Endothelial cell of umbilical vein (primary cell): ENCODE results near the gene TOP3B. TPM values are rescaled to one million over a fixed set of nuclear protein-coding genes. Genes with fewer than 3 reads are reported as not detected.
A peak's percentile ranks its signal among the peaks of the same experiment; 100 is the strongest.

ENCODE experiments used
- BruUV-seq: library from RNA; stranded (reverse); fragments of 400-500 nt; replicated peaks from 2 replicates; lab custom pipeline; 2021; lab: Mats Ljungman, UMichigan
- CTCF ChIA-PET: fragments of 300-600, 350-600 bp; sonication (Branson Sonifier 250); formaldehyde crosslinking; loops from one replicate; lab custom pipeline; 2021; ENCODE audit warnings: antibody characterized with exemption, inconsistent platforms; lab: Charles Lee
- POLR2A ChIA-PET: fragments of 300-600, 350-600 bp; sonication (Branson Sonifier 250); formaldehyde crosslinking; loops from one replicate; lab custom pipeline; 2021; ENCODE audit warnings: antibody characterized with exemption, inconsistent platforms; lab: Charles Lee
- DNase-seq: peaks from one replicate; pipeline ENCODE4 v3.0.0-alpha.2; 2011; ENCODE audit warnings: low read depth, low spot score
- FAIRE-seq: peaks from 2 replicates; lab custom pipeline; 2011; peaks lifted over from hg19 to GRCh38; lab: Jason Lieb, UNC
- H2AFZ ChIP-seq: 2 replicates; pipeline ENCODE4 v1.6.0; 2012; ENCODE audit warnings: low read depth, low read length, control low read depth, inconsistent platforms
- H3K27ac ChIP-seq: 2 replicates; pipeline ENCODE4 v1.5.1; 2011; ENCODE audit warnings: low read depth, mild to moderate bottlenecking, control low read depth, low read length, moderate library complexity; ENCODE audit not compliant: insufficient read depth
- H3K27me3 ChIP-seq, 2 experiments: 2 replicates each; pipeline versions ENCODE4 v1.6.0 to v1.6.1; 2011; ENCODE audit warnings: low read length in 2 of 2, mixed read lengths in 1 of 2; ENCODE audit not compliant: control insufficient read depth in 2 of 2, insufficient read depth in 2 of 2
- H3K36me3 ChIP-seq, 2 experiments: 2 replicates in 1 of 2; 3 replicates in 1 of 2; pipeline ENCODE4 v1.5.1; 2011; ENCODE audit warnings: low read length in 2 of 2, mild to moderate bottlenecking in 1 of 2, moderate library complexity in 1 of 2; ENCODE audit not compliant: control insufficient read depth in 2 of 2, insufficient read depth in 2 of 2; ENCODE audit errors: extremely low read depth in 1 of 2
- H3K4me1 ChIP-seq: 3 replicates; pipeline ENCODE4 v1.5.1; 2011; ENCODE audit warnings: mild to moderate bottlenecking, low read length; ENCODE audit not compliant: control insufficient read depth, insufficient read depth; ENCODE audit errors: extremely low read depth
- H3K4me2 ChIP-seq: 2 replicates; pipeline ENCODE4 v1.6.1; 2011; ENCODE audit warnings: low read length, control low read depth, mixed read lengths; ENCODE audit not compliant: insufficient read depth
- H3K4me3 ChIP-seq, 3 experiments: fragments of 200-600 bp in 1 of 3; sonication (generic), shearing (Covaris generic) in 1 of 3; replicated peaks in 1 of 3; 2 replicates each; pipeline ENCODE4 v1.5.1; 2011 to 2016; ENCODE audit warnings: control low read depth in 3 of 3, low read length in 3 of 3, mild to moderate bottlenecking in 2 of 3, inconsistent platforms in 1 of 3, low read depth in 1 of 3, moderate library complexity in 1 of 3; ENCODE audit not compliant: insufficient read depth in 1 of 3
- H3K79me2 ChIP-seq: 2 replicates; pipeline ENCODE4 v1.6.0; 2012; ENCODE audit warnings: low read length, inconsistent platforms; ENCODE audit not compliant: control insufficient read depth, insufficient read depth
- H3K9ac ChIP-seq: replicated peaks from 2 replicates; pipeline ENCODE3; 2011; ENCODE audit warnings: low read length, control low read depth; ENCODE audit not compliant: insufficient read depth; ENCODE audit errors: extremely low read depth
- H3K9me1 ChIP-seq: replicated peaks from 3 replicates; pipeline ENCODE4 v1.6.0; 2011; ENCODE audit warnings: mild to moderate bottlenecking, low read length; ENCODE audit not compliant: control insufficient read depth, insufficient read depth; ENCODE audit errors: extremely low read depth
- H3K9me3 ChIP-seq: replicated peaks from 2 replicates; pipeline ENCODE4 v1.5.1; 2012; ENCODE audit warnings: low read length, inconsistent platforms; ENCODE audit not compliant: control insufficient read depth, insufficient read depth
- H4K20me1 ChIP-seq: replicated peaks from 2 replicates; pipeline ENCODE3; 2011; ENCODE audit warnings: mild to moderate bottlenecking, low read length; ENCODE audit not compliant: control insufficient read depth, insufficient read depth; ENCODE audit errors: extremely low read depth
- JUN ChIP-seq: IDR thresholded peaks from 2 replicates; pipeline ENCODE4 v1.6.1; 2011; ENCODE audit warnings: borderline replicate concordance, low read depth; ENCODE audit not compliant: insufficient read length, insufficient read depth
- MYC ChIP-seq: IDR thresholded peaks from one replicate; pipeline ENCODE4 v1.6.1; 2011; ENCODE audit warnings: mild to moderate bottlenecking, low read depth, low read length
- POLR2A ChIP-seq: IDR thresholded peaks from 2 replicates; pipeline ENCODE4 v1.6.1; 2012; ENCODE audit warnings: low read depth, mild to moderate bottlenecking, control low read depth, low read length
- POLR2AphosphoS5 ChIP-seq: IDR thresholded peaks from 2 replicates; pipeline ENCODE4 v1.6.1; 2012; ENCODE audit warnings: low read depth, mild to moderate bottlenecking, control low read depth, low read length, moderate library complexity; ENCODE audit not compliant: insufficient read depth
- dilution Hi-C: fragments of 300-500 bp; cut with MboI; formaldehyde crosslinking; loops from one replicate; pipeline ENCODE4 v1.15.0; 2019; ENCODE audit warnings: low sequenced_read_pairs; ENCODE audit not compliant: extremely low pct_ligation_motif_present
- intact Hi-C: fragments of 100-400 bp; cut with micrococcal nuclease; formaldehyde crosslinking; loops from one replicate; pipeline ENCODE4 v1.10.0; 2022
- polyA plus RNA-seq, 4 experiments: library from polyadenylated mRNA; depleted of rRNA in 3 of 4; stranded (reverse) in 3 of 4; unstranded in 1 of 4; fragments of >200 nt; gene quantifications; 2 replicates each; pipeline versions ENCODE4 v1.2.1 to v1.2.3, GENCODE V29; 2011 to 2012; ENCODE audit warnings: missing spikeins in 1 of 4
- total RNA-seq: library from RNA; stranded (reverse); gene quantifications from 2 replicates; pipeline ENCODE4 v1.2.3, GENCODE V29; 2021
- TF ChIP-seq, protein P1 (sequence below), 2 donors: IDR thresholded peaks; 1 replicate in 1 of 2; 2 replicates in 1 of 2; pipeline ENCODE4 v1.5.1; 2011; ENCODE audit warnings: low read length in 2 of 2, mild to moderate bottlenecking in 2 of 2, moderate library complexity in 2 of 2, control low read depth in 1 of 2, inconsistent platforms in 1 of 2, low read depth in 1 of 2; ENCODE audit not compliant: insufficient read depth in 1 of 2; ENCODE audit errors: extremely low read depth in 1 of 2

Gene TOP3B
- total and polyA plus RNA-seq, 2 donors (not counting 3 experiments of a cell fraction or from before 2014, with no cell fraction given): 25.2 to 56.5 TPM

- intact Hi-C loops: loop anchor here (2.0 kb wide), 1 partner anchor 207 kb away; no protein-coding TSS in a partner anchor
- H3K36me3 ChIP-seq: peaks cover 14 to 27% of the 10 kb centered on the region in 2 experiments
Observed at GRCh38 chr22:21943571-21944448, 38.8 kb downstream of the TOP3B start.

More at GRCh38 chr22:21943571-21944448, 38.8 kb downstream of the TOP3B start:
- peak; percentile 35 for TF ChIP-seq JUN
- peak; percentile 23 for TF ChIP-seq POLR2AphosphoS5
- TF ChIP-seq POLR2A: no peak
- TF ChIP-seq, protein P1, sequence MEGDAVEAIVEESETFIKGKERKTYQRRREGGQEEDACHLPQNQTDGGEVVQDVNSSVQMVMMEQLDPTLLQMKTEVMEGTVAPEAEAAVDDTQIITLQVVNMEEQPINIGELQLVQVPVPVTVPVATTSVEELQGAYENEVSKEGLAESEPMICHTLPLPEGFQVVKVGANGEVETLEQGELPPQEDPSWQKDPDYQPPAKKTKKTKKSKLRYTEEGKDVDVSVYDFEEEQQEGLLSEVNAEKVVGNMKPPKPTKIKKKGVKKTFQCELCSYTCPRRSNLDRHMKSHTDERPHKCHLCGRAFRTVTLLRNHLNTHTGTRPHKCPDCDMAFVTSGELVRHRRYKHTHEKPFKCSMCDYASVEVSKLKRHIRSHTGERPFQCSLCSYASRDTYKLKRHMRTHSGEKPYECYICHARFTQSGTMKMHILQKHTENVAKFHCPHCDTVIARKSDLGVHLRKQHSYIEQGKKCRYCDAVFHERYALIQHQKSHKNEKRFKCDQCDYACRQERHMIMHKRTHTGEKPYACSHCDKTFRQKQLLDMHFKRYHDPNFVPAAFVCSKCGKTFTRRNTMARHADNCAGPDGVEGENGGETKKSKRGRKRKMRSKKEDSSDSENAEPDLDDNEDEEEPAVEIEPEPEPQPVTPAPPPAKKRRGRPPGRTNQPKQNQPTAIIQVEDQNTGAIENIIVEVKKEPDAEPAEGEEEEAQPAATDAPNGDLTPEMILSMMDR (IDR thresholded peaks at IDR 0.05; ENCODE audit: extremely low read depth in 1 of 2, insufficient read depth in 1 of 2, low read depth in 1 of 2, low read length in 2 of 2): peak in 1 of 2 donors; percentile 8
- TF ChIP-seq MYC: peak; percentile 67
- Histone ChIP-seq H3K9ac (peak overlapping the region; percentile 47), H3K79me2 (peaks cover 60% of the 10 kb centered on the region), H3K4me3 (no peak overlapping the region), H4K20me1 (no peaks in the 10 kb centered on the region), H3K4me2 (no peak overlapping the region), H3K9me1 (no peaks in the 10 kb centered on the region), H3K27ac (peak overlapping the region; percentile 86), H2AFZ (no peak overlapping the region), H3K4me1 (peaks cover 87% of the 10 kb centered on the region), H3K27me3 (no peaks in the 10 kb centered on the region), H3K9me3 (no peaks in the 10 kb centered on the region)
- POLR2A ChIA-PET: interaction anchor here (0.6 kb wide), 1 partner anchor 9 kb away, joined by 3 read pairs; the partner anchor contains the start of gene PPM1F
- dilution Hi-C loops: loop anchor here (25.0 kb wide), 2 partner anchors 132 to 232 kb away; no protein-coding TSS in a partner anchor
- CTCF ChIA-PET: interaction anchor here (1.3 to 13.1 kb wide), 2 partner anchors 7 to 8 kb away, joined by 6 to 292 read pairs; partner anchors contain the start of gene PPM1F
- FAIRE-seq: peak; percentile 85
- no TSS peak for BruUV-seq
- DNase-seq: peak; percentile 39
